Activated T-helper 1 cell treated with Interleukin-2 at 50 U/mL for 16 hours (primary cell): Measurements from ENCODE around the gene C1QTNF8.

Experiments used
- DNase-seq: peaks from one replicate; pipeline ENCODE4 v3.0.0-alpha.2; 2020; ENCODE audit warnings: low read depth

C1QTNF8 gene

DNA sequence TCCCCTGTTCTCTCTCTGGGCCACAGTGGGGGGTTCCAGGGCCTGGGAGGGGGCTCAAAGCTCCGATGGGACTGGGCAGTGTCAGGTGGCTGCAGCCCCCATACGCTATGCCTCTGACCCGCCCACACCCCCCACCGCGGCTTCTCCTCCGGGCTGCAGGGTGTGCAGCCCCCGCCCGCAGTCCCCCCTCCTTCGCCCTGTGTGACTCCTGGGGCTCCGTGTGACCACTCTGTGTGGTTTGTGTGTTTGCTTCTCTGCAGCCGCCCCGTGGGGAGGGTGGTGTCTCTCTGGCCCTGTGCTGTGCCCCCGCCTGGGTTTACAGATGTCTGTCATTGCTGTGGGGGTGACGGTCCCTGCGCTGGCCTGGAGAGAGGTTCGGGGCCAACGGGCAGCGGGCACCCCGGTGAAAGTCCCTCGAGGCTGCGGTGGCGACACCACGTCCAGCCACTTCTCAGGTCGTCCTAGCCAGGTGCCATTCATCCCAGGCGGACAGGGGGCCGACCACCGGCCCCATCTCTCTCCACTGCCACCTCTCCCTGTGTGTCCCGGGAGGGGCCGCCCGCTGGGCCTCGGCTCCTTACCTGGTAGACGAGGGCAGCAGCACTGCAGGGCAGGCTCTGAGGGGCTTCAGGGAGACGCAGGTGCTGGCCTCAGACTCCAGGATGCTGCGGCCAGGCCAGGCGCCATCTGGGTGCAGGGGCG, 18.0 kb downstream of the C1QTNF8 start:
- no peak for DNase-seq

DNA sequence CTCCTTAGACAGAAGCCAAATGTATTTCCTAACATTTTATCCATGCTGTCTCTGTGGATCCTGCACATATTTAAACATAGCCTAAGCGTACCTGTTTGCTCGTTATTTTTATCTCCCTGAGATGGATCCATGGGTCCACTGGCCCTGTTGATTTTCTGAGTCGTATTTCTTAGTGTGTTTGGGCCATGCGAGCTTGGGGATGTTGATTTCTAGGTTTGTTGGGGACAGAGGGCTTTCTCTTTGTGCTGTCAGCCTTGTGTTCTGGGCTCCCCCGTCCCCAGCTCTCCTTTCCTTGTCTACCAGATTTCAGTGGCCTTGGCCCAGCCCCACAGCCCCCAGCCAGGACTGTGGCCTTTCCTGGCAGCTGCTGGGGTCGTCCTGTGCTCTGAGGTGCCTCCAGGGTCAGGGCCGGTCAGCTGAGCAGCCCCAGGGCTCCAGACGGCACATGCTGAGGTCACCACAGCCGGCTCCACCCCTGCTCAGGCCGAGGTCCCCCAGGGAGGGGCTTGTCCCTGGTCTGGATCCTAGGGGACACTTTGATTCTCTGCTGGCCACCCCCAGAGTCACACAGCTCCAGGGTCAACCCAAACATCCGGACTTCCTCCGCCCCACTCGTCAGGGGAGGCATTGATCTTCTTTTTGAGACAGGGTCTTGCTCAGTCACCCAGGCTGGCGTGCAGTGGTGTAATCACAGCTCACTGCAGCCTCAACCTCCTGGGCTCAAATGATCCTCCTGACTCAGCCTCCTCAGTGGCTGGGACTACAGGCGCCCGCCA, 19.1 kb downstream of the C1QTNF8 start:
- no peak for DNase-seq

DNA sequence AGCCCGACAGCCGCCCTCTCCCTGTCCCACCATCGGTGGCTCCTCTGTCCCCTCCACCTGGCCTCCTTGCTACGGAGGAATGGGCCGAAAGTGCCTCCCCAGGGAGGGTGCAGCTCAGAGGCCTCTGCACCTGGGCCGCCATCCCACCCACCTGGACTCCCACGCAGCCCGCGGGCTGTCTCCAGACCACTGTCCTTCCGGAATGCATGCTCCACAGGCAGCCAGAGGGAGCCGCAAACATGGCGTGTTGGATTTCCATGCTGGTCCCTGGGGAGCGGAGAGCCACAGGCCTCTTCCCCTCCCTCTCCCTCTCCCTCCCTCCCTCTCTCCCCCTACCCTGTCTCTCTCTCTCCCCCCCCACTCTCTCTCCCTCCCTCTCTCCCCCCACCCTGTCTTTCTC, 20.5 kb downstream of the C1QTNF8 start:
- no peak for DNase-seq

DNA sequence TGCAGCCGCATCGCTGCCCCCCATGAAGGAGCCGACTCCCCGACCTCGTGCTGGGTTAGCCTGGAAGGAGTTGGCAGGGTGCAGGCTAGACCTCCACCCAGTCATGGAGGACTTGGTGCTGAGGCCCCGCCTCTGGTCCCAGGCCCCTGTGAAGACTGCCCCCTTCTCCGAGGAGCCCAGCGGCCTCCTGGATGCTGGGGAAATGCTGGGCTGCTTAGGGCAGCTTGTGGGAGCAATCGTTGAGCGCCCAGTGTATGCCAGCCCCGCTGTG, 21.7 kb downstream of the C1QTNF8 start:
- DNase-seq, result no peak

DNA sequence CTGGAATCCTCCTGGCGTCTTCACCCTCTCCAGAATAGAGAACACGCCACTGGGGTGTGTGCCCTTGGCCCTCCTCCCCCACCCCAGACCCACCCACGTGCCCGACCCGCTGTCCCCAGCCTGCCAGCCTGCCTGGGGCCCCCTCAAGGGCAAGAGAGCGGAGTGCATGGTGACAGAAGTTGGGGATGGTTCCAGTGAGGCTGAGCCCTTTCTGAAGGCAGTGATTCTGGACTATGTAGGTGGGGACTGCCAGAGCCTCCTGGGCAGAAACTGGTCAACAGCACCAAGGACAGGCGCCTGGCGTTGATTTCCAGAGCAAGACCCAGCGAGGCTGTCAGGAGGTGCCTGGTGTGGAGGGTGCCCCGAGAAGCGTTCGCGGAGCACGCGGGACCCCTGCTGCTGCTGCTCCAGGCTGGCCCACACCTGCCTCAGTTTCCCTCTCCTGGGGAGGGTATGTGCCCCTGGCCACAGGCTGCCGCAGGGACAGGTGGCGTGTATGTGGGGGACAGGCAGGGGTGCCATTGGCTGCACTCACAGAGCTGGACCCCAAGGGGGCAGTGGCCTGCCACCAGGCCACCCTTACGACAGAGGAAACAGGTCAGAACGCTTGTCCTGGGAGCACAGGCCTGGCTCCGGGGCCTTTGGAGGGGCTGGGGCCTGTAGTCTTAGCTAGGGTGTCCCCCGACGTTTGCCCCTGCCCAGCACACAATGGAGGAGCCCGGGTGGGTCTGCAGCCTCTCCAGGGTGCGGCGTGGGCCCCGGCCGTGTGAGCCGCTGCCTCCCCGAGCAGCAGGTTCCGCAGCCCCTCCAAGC, 22.3 kb downstream of the C1QTNF8 start:
- no peak for DNase-seq

DNA sequence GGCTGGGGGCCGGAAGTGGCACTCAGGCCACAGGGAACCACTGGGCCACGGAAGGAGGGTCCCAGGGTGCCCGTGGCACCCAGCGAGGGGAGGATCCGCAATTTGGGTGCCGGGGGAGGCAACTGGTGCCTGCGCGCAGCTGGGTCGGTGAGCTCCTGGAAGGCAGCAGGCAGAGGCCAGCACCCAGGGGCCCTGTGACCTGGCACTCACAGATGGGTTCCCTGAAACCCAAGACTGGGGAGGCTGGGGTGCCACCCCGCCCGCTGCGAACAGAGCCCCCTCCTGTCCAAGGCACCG, 22.8 kb downstream of the C1QTNF8 start:
- no peak for DNase-seq

DNA sequence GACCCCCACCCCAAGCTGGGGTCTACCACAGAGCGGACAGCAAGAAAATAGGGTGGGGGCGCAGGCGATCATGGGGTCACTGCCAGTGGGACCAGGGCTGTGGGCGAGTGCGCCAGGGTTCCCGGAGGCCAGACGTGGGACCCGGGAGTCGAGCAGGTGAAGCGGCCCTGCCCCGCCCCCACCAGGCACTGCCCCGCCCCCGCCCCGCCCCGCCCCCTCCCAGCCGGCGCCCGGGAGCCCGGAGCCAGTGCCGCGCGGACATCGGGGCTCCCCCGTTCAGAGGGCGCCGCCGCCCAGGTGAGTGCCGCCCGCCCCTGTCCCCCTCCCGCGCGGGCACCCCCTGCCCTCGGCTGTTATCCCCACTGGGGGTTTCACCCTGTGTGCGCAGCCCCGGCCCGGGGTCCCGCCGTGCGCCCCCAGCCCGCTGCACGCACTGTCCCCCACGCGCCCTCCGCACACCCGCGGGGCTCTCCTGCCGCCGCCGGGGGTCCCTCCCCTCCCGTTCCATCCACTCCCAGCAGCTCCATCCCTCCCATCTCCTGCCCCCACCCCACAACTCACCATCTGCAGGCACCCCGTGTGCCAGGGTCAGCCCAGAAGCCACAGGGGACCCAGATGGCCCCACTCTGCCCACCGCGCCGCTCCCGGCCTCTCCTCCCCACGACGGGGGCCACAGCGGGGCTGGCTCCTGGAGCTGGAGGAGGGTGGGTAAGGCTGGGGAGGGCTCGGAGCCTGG, 23.4 kb downstream of the C1QTNF8 start, which contains the start of gene SSTR5:
Gene SSTR5 (plus strand): TSS at position 222 of the 736 bp plus-strand sequence. CDS start 6,122 bp downstream, outside the sequence.
- DNase-seq, result no peak

DNA sequence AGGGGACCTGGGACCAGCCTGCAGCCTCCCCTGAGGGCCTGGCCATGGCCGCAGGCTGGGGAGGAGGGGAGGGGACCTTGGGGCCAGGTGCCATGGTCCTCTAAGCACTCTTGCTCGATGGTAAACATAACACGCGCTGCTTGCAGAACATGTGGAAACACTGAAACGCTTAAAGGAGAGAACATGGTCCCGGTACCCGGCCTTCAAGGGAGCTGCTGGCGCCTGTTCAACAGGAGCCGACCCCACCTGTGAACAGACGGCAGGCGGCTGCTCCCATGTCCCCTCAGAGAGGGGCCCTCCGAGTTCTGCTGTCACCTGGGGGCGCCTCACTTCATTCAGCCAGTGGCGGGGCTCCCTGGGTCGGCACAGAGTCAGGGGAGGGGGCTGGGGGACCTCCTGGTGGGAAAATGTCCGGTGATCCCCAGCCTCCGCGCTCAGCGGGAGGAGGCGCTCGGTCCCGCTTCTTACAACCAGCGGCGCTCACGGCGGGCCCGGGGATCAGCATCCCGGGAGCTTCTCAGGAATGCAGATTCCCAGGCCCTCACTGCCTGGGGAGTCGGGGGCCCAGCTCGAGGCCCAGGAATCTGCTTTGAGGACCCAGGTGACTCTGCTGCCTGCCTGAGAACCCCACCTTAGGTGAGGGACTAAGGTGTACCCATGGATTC, 24.4 kb downstream of the C1QTNF8 start:
- no peak for DNase-seq

DNA sequence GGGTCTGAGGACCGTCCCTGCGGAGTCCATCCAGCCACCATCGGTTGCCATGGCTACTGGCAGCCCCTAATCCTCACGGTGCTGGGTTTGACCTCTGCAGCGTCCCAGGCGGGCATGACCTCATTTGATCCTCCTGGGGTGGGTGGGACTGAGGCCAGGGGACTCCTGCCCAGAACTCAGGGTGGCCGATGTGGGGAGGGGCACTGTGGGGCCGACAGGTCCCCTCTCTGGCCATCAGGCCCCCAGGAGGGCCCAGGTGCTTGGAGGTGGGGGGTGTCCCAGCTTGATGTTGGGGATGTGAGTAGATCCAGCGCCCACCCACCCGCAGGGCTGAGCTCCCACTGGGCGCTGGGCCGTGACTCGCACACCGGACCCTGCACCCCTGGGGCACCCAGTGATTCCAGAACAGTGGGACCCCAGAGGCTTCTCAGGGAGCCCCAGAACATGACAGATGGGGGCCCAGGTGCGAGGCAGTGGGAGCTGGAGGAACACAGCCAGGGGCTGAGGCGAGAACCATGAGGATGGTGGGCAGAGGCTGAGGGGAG, 25.1 kb downstream of the C1QTNF8 start:
- DNase-seq, result no peak

DNA sequence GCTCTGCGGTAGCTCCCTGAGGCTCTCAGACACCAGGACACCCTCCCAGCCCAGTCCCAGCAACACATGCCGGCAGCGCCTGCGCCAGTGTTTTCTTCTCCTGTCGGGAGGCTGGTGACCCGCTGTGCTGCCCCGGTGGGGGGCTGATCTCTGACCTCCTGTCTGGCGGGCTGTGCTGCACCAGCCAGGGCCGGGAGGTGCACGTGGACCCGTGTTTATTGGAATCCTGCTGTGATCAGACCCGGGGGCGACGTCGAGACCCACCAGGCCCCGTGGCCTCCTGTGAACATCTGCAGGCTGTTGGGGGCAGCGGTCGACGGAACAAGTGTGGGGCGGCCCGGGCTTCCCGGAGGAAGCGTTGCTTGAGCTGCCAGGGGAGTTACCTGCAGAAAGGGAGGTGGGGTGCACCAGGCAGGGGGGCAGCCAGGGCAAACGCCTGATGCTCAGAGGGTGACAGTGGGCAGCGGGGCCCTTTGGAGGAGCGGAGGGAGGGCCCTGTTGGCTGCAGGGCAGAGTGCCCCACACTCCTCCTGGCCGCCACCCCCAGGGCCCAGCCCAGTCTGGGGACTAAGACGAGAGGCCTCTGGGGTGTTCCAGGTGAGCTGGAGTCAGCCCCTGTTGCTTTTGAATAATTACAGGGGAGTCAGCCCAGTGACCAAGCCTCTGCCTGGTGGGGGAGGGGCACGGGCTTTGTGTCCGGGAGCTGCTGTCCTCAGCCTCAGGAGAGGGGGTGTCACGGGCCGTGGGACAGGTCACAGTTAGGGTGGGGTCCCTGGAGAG, 25.8 kb downstream of the C1QTNF8 start:
- DNase-seq, result no peak

DNA sequence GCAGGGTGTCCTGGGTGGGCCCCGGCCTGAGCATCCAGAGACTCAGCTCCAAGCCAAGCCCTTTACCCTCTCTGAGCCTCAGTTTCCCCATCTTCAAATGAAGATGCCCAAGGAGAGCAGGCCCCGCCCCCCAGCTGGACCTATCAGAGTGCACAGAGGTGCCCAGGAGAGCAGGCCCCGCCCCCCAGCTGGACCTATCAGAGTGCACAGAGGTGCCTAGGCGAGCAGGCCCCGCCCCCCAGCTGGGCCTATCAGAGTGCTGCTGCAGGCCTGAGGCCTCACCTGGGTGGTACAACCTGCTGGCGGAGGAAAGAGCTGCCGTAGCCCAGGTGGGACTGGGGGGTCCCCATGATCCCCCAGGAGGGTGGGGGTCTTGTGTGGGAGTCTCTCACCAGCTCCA, 26.9 kb downstream of the C1QTNF8 start:
- DNase-seq, result no peak

DNA sequence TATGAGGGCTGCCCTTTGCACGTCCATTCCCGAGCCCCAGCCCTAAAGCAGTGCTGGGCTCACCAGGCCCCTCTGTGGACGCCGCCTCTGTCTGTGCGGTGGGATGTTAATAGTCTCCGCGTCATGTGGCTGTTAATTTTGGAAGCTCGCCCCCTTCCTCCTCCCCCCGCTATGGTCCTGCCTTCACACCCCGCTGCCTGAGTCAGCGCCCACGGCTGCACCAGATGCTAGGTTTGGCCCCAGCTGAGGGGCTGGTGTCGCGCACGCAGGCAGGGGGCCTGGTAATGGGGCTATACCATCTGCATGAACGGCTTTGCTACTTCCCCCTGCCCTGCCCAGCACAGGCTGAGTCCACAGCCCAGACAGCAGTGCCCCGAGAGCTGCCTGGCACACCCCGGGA, 27.6 kb downstream of the C1QTNF8 start:
- DNase-seq, result no peak

DNA sequence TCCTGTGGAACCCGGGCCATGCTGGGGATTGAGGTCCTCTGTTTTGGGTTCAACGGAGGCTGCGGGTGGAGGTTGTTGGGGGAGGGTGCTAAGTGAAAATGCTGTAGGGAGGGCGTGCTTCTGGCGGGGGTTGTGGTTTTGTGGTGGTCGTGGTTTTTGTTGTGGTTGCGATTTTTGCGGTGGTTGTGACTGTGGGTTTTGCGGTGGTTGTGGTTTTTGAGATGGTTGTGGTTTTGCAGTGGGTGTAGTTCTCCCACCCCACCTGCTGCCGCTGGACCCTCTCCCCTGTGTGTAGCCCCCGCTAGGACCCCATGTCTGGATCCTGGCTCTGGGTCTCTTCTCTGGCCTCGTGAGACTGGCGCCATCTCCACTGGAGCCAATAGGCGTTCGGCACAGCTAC, 28.4 kb downstream of the C1QTNF8 start:
- no peak for DNase-seq

DNA sequence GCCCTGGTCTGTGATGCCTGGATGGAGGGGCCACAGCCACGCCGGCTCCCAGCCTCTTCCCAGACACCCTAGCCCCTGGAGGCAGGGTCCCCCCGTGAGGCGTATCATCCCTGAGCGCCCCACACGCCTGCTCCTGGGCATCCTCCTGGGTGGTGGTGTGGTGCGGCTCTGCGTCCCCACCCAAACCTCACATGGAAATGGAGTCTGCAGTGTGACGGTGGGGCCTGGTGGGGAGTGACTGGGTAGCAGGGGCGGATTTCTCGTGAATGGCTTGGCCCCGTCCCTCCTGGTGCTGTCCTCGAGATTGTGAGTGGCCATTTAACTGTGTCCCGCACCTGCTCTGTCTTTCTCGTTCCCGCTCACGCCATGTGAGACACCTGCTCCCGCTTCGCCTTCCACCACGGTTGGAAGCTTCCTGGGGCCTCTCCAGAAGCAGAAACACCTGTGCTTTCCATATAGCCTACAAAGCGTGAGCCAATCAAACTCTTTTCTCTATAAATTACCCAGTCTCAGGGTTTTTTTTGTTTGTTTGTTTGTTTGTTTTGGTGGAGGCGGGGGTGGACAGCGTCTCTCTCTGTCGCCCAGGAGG, 29.4 kb downstream of the C1QTNF8 start:
- DNase-seq, result no peak

DNA sequence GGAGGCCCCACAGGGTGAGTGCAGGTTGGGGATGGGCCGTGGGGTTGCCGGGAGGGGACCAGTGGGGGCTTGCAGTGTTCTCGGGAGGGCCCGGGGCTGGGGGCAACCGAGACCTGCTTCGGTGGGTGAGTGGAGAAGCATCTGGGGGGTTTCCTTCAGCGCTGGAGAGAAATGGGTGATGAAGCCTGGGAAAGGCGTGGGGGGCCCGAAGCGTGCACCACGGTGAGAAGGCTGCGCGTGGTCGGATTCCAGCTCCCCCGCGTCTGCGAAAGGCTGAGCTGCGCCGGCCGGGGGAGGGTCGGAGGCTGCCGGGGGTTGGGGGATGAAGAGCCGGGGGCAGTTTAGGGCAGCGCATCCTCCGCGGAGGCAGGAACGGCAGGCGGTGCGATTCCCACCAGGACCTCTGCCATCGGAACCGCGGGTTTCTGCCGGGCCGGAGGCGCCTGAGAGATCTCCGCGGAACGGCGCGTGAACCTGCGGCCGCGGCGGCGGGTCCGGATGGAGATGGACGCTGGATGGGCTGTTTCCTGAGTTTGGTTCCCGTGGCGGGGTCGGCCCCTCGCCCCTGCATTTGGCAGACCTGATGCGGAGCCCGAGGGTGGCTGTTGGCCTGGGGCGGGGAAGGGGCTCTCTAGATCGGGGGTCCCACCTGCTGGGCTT, 30.4 kb downstream of the C1QTNF8 start:
- no peak for DNase-seq

DNA sequence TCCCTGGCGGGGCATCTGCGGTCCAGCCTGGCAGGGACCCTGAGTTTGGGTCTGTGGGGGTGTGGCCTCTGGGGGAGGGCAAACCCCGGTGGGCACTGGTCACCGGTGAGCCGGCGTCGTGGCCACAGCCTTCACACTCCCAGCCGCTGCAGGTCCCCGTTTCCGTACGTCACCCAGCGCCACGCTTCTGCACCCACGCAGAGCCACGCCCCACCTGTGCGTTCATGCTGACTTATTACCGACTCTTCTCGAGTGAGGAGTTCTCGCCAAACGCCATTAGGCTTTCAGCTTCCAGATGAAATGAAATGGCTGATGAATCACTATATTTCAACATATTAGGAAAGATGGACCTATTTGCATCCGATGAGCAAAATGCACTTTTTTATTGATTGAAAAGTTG, 32.3 kb downstream of the C1QTNF8 start:
- no peak for DNase-seq

DNA sequence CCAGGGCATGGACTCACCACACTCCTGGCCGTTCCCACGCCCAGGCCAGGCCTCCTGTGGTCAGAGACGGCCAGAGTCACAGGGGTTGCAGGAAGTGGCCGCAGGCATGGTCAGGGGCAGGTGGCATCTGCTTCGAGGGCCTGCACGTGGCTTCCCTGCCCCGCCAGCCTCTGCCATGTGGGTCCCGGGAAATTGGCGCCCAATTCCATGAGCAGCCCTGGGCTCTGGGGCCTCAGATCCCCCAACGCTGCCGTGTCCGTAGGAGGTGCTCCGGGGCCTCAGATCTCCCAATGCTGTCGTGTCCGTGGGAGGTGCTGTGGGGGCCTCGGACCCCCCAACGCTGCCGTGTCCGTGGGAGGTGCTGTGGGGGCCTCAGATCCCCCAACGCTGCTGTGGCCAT, 33.1 kb downstream of the C1QTNF8 start:
- no peak for DNase-seq

DNA sequence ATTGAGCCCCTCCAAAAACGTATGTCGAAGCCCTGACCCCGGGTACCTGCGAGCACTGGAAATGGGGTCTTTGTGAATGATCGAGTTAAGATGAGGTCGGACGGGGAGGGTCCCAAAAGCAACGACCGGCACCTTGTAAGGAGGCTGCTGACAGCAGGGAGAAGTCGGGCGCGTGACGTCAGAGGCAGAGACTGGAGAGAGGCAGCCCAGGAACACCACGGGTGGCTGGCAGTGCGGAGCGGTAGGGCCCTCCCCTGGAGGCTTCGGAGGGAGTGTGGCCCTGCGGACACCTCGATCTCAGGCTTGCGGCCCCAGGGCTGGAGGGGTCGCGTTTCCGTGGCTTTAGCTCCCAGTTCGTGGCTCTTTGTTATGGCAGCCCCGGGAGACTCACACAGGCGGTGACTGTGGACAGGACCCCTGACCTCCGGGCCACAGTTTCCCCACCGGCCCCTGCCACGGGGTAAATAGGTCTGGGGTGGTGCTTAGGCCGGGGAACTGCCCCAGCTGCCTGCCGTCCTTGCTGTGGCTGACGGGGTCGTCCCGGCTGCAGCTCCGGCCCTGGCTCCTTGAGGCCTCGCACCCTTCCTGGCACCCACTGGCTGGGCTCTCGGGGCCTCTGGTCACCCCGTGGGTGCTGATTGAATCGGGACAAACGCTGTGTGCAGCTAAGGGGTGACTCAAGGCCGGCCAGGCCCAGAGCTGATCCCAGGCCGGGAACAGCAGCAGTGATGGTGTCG, 34.1 kb downstream of the C1QTNF8 start:
- no peak for DNase-seq
